Measurements from ENCODE around the gene ATP5F1B. TPM values are rescaled to one million over a fixed set of nuclear protein-coding genes. Genes with fewer than 3 reads are reported as not detected.

ATP5F1B gene
- 3,077 TPM for total RNA-seq
- long read RNA-seq, transcript ATP5F1B-201 (10 exons, 1,839 nt), result major isoform, 2,954 of 3,152 reads
- long read RNA-seq, partial matches to known transcripts, result 121 of 3,152 reads
- long read RNA-seq, other reads (novel, unspliced or antisense), result 73 of 3,152 reads

DNA sequence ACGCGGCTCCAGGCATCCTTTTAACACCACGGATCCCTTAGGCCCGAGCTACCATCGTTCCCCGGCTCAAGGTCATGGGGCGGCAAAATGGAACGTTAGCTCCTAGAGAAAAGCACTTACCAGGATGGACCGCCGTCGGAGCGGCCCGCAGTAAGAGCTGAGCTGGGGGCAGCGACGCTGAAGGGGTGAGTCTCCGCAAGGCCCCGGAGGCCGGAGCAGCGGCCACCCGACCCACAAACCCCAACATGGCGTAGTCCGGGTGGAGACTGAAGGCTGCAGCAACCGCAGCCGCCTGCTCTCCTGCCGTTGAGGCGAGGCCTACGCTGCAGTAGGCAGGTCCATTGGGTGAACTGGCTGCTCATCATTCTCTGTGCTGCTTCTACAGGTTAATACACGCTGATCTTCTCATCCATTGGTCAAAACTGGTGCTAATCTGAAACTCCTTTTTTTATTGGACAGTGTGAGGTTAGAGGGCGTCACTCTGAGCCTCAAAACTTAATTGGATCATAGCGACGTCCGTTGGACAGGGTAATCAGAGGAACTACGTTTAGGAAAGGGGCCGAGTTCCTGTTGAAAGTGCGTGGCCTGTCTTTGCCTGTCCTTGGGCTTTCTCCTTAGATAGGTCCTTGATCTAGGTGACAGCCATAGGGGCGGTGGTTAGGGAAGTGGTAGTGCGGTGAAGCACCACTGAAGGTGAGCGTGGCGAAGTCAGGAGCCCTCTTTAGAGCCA lies at the start of gene ATP5F1B:
ATP5F1B (minus strand) TSS at position 268 of the 730 bp plus-strand sequence; CDS start at position 247, 21 bp downstream.
- ATAC-seq (ENCODE audit: poor library complexity) (peak; percentile 98), DNase-seq (peak; percentile 97)
- intact Hi-C loops (cut with DNase I), result loop anchor here (2.0 kb wide), 1 partner anchor 75 kb away; no protein-coding TSS in a partner anchor

DNA sequence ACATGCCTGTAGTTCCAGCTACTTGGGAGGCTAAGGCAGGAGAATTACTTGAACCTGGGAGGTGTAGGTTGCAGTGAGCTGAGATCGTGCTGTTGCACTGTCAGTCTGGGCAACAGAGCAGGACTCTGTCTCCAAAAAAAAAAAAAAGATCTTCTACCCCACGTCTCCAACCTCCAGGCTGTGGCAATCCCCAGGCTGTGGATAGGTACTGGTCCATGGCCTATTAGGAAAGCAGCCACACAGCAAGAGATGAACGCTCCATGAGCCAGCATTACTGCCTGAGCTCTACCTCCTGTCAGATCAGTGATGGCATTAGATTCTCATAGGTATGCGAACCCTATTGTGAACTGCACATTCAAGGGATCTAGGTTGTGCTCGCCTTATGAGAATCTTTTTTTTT lies 48.4 kb upstream of the ATP5F1B start:
- intact Hi-C loops (cut with DNase I), result no loop called here
- DNase-seq (peak; percentile 4), ATAC-seq (ENCODE audit: poor library complexity) (no peak)

DNA sequence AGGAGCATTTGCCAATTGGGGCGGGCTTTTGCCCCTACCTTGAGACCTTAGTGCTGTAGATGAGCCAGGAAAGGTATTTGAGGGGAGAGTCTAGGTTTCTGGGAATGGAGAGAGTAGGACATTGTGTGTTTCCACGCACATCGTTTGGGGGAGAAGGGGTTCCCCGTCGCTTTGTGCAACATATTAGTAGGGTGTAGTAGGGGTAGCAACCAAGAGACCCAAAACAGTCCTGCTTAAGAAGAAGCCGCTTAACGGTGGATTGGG lies 43.0 kb upstream of the ATP5F1B start:
- ATAC-seq (ENCODE audit: poor library complexity) (no peak), DNase-seq (peak; percentile 54)
- intact Hi-C loops (cut with DNase I), result loop anchor here (5.0 kb wide), 1 partner anchor 34 kb away; no protein-coding TSS in a partner anchor

DNA sequence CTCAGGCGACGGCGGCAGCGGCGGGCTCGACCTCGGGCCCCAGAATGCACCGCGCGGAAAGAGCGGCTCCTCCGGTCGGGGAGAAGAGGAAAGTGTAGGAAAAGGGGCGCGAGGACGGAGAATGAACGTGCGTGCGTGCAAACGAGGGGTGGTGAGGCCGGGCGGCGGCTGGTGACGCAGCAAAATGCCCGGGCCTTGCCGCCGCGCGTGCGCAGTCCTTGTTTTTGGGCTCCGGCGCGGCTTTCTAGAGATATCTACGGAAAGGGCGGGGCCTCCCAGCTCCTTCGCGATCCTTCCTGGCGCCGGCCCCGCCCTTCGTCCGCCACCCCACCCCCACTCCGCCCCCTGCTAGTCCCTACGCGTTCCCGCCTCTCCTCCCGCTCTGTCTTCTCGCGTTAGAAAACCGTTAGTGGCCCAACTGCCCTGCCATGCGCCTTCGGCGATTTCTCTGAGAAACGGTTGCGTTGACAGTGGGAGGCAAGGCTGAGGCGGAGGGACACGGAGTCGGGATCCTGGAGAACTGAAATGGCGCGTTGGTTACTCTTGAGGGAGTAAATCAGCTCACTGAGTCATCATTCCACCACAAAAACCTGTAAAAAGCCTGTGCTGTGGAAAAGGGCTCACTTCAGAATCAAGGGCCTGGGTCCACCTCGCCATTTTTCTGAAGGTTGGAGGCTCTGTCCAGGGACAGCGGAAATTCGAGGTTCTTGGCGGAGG lies 42.5 kb upstream of the ATP5F1B start, which contains the start of gene PTGES3:
PTGES3 (minus strand) TSS at position 156 of the 717 bp plus-strand sequence. CDS start 285 bp downstream, outside the sequence.
- DNase-seq, result peak; percentile 99
- peak; percentile 96 for ATAC-seq (ENCODE audit: poor library complexity)
- intact Hi-C loops (cut with DNase I), result loop anchor here (5.0 kb wide), 1 partner anchor 34 kb away; no protein-coding TSS in a partner anchor

DNA sequence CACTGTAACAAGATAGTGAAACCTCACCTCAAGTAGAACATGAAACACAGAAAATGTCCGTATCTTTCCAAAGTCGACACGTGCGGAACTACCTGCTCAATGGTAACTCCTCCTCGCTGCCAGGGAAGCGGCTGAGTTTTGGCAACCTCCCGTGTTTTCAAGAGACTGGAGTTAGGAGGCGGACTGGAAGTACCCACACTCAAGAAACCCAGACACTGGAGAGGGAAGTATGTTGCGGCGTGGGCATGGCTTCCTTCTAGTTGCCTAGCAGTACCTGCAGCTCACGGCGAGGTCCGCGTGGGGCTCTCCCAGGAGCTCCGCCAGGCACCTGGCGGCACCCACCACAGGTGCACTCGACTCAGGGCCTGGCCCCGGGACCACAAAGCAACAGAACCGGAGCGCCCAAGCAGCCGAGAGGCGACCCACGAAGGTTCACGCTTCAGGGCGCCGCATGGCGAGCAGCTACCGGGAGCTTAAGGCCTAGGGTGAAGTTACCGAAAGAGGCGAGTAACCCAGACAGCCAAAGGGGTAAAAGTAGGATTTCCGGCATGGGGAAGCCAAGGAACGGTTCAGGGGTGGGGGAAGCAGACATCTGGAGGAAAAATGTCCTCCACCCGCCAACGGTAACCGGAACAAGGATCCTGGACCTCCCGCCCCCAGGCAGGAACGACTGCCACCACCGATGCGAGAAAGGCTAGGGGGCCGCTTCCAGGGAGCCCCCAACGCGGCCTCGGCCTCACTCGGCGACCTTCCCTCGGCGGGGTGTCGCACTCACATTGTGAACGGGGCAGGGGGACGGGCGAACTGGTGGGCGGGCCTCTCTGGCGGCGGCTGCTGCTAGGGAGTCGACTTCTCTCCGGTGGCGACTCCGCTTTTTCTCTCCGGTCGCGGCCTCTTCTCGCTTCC lies 41.7 kb upstream of the ATP5F1B start:
- intact Hi-C loops (cut with DNase I), result loop anchor here (5.0 kb wide), 1 partner anchor 35 kb away; no protein-coding TSS in a partner anchor
- DNase-seq, result peak; percentile 72
- peak; percentile 56 for ATAC-seq (ENCODE audit: poor library complexity)

DNA sequence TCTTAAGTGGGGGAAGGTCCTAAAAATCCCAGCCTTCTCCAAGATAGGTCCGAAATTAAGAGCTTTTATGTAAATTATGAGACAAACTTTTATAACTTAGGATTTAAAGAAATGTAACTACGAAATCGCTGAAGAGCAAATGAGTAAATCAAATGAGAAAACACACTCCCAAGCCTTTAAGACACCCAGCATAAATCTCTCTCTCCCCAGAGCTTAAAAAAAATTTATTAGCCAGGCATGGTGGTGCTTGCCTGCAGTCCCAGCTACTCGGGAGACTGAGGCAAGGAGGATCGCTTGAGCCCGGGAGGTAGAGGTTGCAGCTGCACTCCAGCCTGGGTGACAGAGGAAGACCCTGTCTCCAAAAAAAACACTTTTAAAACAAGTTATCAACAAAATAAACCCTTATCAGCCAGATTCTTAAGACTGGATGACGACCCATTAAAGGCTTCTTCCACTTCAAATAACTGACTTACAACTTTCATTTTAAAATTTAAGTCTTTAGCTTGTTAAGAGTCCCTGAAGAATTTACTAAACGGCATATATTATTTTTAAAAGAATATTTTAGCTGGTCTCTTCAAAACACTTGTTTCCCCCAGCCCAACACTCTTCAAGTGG lies 39.1 kb upstream of the ATP5F1B start:
- DNase-seq (peak; percentile 19), ATAC-seq (ENCODE audit: poor library complexity) (no peak)
- intact Hi-C loops (cut with DNase I), result loop anchor here (5.0 kb wide), 1 partner anchor 37 kb away; no protein-coding TSS in a partner anchor

DNA sequence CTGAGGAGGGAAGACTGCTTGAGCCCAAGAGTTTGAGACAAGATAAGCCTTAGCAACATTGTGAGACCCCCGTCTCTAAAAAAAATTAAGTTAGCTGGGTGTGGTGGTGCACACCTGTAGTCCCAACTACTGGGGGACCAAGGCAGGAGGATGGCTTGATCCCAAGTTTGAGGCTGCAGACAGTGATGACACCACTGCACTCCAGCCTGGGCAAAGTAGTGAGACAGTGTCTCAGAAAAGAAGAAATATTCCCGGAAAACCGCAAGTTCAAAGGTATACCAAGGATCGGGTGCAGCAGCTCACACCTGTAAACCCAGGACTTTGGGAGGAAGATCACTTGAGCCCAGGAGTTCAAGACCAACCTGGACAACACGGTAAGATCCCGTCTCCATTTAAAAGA lies 36.5 kb upstream of the ATP5F1B start:
- DNase-seq, result no peak
- no peak for ATAC-seq (ENCODE audit: poor library complexity)
- intact Hi-C loops (cut with DNase I), result no loop called here

DNA sequence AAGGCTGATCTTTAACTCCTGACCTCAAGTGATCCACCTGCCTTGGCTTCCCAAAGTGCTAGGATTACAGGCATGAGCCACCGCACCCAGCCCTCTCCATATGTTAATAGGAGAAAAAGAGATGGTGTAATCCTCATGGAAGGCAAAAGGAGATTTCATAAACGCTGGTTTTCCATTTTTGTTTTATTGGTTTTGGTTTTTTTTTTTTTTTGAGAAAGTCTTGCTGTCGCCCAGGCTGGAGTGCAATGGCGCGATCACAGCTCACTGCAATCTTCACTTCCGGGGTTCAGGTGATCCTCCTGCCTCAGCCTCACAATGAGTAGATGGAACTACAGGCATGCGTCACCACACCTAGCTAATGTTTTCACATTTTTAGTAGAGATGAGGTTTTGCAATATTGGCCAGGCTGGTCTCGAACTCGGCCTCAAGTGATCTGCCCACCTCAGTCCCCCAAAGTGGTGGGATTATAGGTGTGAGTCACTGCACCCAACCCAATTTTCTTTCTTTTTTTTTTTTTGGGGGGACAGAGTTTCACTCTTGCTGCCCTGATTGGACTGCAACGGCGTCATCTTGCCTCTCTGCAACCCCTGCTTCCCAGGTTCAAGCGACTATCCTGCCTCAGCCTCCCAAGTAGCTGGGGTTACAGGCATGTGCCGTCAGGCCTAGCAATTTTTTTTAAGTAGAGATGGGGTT lies 34.2 kb upstream of the ATP5F1B start:
- DNase-seq (no peak), ATAC-seq (ENCODE audit: poor library complexity) (no peak)
- intact Hi-C loops (cut with DNase I), result no loop called here

DNA sequence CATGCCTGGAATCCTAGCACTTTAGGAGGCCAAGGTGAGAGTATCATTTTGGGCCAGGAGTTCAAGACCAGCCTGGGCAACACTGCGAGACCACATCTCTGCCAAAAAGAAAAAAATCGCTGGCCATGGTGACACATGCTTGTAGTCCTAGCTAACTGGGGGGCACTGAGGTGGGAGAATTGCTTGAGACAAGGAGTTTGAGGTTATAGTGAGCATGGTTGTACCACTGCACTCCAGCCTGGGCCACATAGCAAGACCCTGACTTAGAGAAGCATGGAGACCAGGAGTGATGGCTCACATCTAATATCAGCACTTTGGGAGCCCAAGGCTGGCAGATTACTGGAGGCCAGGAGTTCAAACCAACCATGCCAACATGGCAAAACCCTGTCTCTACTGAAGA lies 33.1 kb upstream of the ATP5F1B start:
- no peak for ATAC-seq (ENCODE audit: poor library complexity)
- intact Hi-C loops (cut with DNase I), result no loop called here

DNA sequence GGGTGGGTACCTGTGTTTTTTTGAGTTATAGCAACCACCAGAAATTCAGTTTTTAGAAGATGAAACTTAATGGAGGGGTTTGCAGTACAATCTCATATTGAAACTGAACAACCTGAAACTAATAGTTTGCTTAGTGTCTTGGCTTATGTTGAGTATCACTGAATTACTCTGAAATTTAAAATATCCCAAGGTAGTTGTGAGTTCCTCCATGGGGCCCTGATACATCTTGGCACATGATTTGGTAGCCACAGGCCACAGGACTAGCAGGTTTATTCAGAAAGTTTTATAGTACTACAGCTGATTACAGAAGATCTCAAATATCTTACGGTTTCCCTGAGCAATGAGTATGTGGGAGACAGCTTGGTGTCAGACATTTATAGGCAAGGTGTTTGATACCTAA lies 31.9 kb upstream of the ATP5F1B start:
- ATAC-seq (ENCODE audit: poor library complexity), result no peak
- intact Hi-C loops (cut with DNase I), result no loop called here
- DNase-seq, result no peak

More for the DNA sequence above, 33.1 kb upstream of the ATP5F1B start:
- DNase-seq, result no peak

DNA sequence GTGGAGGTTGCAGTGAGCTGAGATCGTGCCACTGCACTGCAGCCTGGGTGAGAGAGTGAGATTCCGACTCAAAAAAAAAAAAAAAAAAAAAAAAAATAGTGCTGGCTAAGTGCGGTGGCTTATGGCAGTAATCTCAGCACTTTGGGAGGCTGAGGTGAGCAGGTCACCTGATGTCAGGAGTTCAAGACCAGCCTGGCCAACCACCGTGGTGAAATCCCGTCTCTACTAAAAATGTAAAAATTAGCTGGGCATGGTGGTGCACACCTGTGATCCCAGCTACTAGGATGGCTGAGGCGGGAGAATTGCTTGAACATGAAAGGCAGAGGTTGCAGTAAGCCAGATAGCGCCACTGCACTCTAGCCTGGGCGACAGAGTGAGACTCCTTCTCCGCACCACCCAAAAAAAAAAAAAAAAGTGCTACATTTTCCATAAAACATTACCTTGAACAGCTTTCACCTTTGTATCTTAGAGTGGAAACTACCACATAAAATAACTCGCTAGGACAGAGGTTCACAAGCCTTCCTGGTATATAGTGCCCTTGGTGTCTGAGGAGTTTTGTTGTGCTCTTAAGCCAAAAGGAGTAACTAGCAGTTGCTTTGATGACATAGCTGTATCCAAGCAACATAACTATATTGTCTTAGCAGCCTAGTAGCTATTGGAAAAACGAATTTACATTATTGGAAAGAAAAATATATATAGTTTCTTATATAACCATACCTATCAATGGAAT lies 31.2 kb upstream of the ATP5F1B start:
- ATAC-seq (ENCODE audit: poor library complexity) (peak; percentile 37), DNase-seq (no peak)
- intact Hi-C loops (cut with DNase I), result no loop called here

DNA sequence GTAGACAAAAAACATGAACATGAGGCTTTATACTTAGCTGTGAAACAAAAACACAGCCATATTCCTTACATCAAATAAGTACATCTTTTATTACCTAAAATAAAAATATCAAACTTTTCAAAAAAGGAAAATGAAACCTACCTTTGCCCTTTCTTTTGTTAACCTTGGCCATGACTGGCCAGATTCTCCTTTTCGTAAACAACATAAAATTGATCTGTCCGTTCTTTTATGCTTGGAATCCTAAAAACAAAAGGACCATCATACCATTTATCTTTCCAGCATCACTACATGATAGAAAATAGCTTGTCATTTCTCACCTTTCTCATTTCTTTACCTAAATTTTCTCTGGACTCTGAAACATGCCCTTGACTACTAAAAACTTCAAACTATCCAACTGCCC lies 25.8 kb upstream of the ATP5F1B start:
- ATAC-seq (ENCODE audit: poor library complexity) (no peak), DNase-seq (no peak)
- intact Hi-C loops (cut with DNase I), result no loop called here

DNA sequence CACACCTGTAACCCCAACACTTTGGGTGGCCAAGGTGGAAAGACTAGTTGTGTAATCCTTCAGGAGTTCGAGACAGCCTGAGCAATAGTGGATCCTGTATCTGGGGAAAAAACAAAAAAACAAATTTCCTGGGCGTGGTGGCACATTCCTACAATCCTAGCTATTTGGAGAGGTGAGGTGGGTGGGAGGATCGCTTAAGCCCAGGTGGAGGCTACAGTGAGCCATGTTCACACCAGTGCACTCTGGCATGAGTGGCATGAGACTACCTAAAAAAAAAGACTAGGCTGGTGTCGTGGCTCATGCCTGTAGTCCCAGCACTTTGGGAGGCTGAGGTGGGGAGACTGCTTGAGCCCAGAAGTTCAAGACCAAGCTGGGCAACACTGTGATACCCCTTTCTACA lies 25.1 kb upstream of the ATP5F1B start:
- ATAC-seq (ENCODE audit: poor library complexity) (no peak), DNase-seq (no peak)
- intact Hi-C loops (cut with DNase I), result no loop called here

DNA sequence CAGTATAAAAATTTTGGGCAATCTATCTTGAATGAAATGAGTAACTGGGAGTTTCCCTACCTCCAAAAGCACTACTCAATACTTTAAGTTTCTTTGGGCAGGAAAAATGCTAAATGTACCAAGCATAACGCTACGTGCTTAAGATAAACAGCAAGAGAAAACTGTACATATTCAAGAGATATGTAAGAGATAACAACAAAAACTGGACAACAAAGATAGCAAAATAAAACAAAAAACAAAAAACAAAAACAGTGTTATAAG lies 22.3 kb upstream of the ATP5F1B start:
- ATAC-seq (ENCODE audit: poor library complexity) (no peak), DNase-seq (no peak)
- intact Hi-C loops (cut with DNase I), result no loop called here

DNA sequence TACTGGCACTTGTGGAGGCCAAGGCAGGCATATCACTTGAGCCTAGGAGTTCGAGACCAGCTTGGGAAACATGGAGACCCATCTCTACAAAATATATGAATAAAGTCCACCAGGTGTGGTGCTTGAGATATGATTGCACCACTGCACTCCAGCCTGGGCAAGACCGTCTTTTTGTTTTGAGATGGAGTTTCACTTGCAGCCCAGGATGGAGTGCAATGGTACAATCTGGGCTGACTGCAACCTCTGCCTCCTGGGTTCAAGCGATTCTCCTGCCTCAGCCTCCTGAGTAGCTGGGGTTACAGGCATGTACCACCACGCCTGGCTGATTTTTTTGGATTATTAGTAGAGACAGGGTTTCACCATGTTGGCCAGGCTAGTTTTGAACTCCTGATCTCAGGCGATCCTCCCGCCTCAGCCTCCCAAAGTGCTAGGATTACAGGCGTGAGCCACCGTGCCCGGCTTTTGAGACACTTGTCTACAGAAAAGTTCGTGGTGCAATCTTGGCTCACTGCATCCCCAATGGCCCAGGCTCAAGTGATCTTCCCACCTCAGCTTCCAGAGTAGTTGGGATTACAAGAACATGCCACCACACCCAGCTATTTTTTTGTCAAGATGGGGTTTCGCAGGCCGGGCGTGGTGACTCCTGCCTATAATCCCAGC lies 16.3 kb upstream of the ATP5F1B start:
- intact Hi-C loops (cut with DNase I), result no loop called here
- ATAC-seq (ENCODE audit: poor library complexity) (no peak), DNase-seq (no peak)

DNA sequence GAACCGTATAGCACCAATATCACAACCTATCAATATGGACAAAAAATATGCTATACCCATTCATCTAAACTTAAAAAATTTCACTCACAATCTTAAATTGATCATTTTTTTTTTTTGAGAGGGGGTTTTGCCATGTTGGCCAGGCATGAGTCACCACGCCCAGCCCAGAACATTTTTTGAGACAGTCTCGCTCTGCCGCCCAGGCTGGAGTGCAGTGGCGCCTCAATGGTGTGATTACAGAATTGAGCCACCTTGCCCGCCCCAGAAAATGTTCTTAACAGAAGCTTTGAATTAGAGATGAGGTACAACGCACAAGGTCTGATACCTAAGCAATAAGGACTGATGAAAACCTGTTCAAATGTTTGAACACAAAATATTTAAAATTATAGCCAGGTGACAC lies 15.8 kb upstream of the ATP5F1B start:
- no peak for DNase-seq
- intact Hi-C loops (cut with DNase I), result no loop called here
- ATAC-seq (ENCODE audit: poor library complexity), result no peak

DNA sequence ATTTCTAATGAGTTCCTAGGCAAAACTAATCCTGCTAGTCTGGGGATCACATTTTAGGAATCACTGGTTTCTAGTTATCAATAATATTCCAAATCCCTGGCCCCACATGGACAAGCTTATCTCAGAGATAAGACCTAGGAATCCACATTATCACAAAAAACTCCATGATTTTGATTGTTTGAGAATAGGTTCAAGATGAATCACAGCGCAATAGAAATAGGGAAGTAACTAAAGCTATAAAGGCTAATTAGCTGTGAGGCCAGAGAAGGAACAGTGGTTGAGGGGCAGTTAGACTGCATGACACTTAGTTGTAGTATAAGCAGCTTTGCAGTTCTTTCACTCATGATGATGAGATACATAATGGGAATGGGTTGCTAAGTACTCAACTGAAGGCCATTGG lies 13.1 kb upstream of the ATP5F1B start:
- intact Hi-C loops (cut with DNase I), result no loop called here
- no peak for DNase-seq
- no peak for ATAC-seq (ENCODE audit: poor library complexity)

Data from Right ventricle myocardium superior (tissue), 1 donor.